Mononuclear cell (primary cell): Measurements from ENCODE around the gene PDE4B. TPM values are rescaled to one million over a fixed set of nuclear protein-coding genes. Genes with fewer than 3 reads are reported as not detected.

Source experiments
- H3K27me3 ChIP-seq: 2 replicates; pipeline ENCODE4 v1.6.0; 2011; ENCODE audit warnings: low read length, control low read depth; ENCODE audit not compliant: insufficient read depth
- H3K4me1 ChIP-seq: 2 replicates; pipeline ENCODE4 v1.5.1; 2011; ENCODE audit warnings: mild to moderate bottlenecking, low read length, control low read depth; ENCODE audit not compliant: insufficient read depth
- H3K4me3 ChIP-seq: 2 replicates; pipeline ENCODE4 v1.5.1; 2011; ENCODE audit warnings: mild to moderate bottlenecking, low read length, moderate library complexity
- H3K9me3 ChIP-seq: 2 replicates; pipeline ENCODE4 v1.5.1; 2011; ENCODE audit warnings: low read depth, mild to moderate bottlenecking, control low read depth, low read length
- total RNA-seq: library from RNA; depleted of rRNA; stranded (reverse); fragments of >200 nt; gene quantifications from one replicate; pipeline ENCODE4 v1.2.3, GENCODE V29; 2012

PDE4B gene
- total RNA-seq, 1 donor, result 518 TPM

DNA sequence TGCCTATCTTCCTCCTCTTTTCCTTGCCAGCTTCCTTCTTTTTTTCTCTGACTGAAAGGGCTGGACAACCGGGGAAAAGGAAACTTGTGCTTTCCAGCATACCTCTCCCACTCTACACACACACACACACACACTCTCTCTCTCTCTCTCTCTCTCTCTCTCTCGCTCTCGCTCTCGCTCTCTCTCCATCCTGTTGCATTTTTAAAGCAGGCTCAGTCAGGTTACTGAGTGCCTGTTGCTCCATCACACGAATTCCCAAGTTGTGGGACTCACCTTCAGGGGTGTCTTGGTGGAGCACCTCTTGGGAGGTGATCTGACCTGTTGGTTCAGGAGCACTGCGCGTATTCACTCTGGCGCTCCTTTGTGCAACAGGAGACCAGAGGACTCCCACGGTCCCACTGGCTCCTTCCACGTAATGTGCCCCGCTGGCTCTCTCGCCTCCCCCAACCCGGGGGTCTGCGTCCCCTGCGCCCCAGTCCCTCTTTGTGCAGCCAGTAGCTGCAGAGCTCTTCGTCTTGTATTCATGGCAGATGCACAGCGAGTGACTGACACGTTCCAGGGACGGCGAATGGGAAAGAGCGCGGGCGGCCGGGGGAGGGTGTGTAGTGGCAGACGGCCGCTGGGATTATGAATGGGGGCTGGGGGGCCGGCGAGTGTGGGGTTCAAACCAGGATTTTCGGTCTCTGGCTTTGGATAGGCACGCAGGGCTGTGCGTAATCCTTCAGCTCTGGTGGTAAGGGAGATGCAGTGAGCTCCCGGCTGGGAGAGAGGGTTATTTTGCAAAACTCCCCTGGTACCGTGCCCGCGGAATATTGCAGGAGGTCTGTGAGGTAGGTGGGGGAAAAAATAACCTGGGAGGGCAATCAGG lies 660 bp upstream of the PDE4B start:
- Histone ChIP-seq H3K4me1 (peaks cover 37% of the 10 kb centered on the region), H3K9me3 (peaks cover 18% of the 10 kb centered on the region), H3K4me3 (peak overlapping the region; percentile 32), H3K27me3 (peaks cover 41% of the 10 kb centered on the region)

DNA sequence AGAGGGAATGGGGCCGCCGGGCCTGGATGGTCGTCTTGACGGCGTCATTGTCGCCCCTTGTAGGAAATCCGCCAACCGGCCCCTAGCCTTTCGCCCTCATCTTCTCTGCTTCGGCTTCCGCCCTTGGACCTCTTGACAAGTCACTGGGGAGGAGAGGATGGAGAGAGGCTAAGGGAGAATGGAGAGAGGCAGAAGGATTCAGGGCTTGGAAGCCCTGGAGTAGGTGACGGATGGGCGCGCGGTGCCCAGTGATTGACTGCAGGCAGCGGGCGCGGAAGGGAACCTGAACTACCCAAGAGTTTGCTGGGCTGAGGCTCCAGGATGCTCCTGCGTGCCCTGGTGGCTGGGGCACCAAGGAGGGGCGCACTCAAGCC lies 651 bp downstream of the PDE4B start:
- Histone ChIP-seq H3K9me3 (peaks cover 10% of the 10 kb centered on the region), H3K4me3 (peak overlapping the region; percentile 32), H3K4me1 (peaks cover 37% of the 10 kb centered on the region), H3K27me3 (peaks cover 41% of the 10 kb centered on the region)

DNA sequence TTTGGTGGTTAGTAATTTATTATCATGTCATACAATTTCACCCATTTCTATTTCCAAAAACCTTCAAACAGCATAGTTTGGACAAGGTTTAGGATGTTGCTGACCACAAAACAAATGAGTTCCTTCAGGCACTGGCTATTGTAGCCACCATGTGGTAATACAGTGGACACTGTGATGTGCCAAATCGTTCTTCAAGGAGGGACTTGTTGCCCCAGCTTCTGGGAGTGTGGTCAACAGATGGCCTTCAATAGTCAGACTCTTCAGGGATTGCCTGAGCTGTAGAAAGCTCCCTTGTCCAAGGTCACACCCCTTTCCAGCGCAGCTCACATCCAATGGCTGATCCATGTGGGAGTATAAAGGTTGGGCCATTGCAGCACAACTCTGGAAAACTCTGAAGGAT lies 2.6 kb downstream of the PDE4B start:
- Histone ChIP-seq H3K4me3 (no peak overlapping the region), H3K9me3 (no peaks in the 10 kb centered on the region), H3K27me3 (peaks cover 41% of the 10 kb centered on the region), H3K4me1 (peaks cover 32% of the 10 kb centered on the region)

DNA sequence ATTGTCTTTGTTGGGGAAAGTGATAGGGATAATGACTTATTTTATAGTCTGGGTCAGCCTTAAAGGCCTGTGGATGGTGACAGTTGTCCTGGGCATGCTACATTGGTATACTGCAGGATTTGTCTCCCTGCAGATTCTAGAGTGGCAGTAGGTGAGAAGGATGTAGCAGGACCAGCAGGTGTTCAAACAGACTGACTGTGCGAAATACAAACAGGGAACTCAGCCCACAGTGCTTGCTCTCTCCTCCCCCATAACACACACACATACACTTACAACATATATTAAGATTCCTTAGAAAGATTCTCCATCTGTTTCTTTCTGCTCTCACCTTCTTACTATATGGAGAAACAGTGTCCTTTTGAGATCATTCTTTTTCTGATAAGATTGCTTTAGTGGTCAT lies 6.9 kb downstream of the PDE4B start:
- H3K4me3 ChIP-seq, result no peak overlapping the region
- H3K27me3 ChIP-seq, result peaks cover 13% of the 10 kb centered on the region
- H3K9me3 ChIP-seq, result no peaks in the 10 kb centered on the region
- H3K4me1 ChIP-seq, result no peaks in the 10 kb centered on the region

DNA sequence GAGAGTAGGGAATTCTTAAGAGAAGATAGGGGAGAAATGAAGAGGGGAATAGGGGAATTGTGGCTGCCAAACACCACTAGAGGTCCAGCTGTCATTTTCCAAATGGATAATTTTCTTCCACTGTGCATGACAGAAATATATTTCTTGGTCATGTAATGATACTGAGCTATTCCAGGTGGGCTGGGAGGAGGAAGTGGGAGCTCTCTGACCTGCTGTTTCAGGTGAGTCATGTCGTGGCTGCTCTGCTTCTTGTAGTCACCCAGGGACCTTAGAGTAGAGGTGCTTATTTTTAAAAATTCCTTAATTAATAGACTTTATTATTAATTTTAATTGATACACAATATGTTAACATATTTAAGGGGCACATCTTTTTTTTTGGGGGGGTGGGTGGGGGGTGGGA lies 11.9 kb downstream of the PDE4B start:
- Histone ChIP-seq H3K4me1 (no peaks in the 10 kb centered on the region), H3K9me3 (no peaks in the 10 kb centered on the region), H3K4me3 (no peak overlapping the region), H3K27me3 (no peaks in the 10 kb centered on the region)

DNA sequence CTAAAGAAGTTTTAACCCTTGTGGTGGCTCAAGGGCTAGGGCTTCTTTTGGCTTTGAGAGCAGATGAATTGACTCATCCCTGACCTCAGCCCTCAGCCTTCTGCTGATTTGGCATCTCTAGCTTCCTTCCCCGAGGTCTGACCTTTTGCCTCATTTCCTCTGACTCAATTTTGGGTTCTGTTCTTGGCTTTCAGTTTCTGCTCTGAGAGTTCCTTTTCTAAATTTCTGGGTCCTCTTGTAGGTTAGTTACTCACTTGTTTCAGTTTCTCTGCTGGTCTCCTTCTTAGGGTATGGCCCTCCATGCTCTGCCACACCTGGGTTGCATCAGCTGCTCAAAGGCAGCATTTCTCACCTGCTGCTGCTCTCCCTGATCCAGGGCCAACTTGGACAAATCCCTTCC lies 19.4 kb downstream of the PDE4B start:
- Histone ChIP-seq H3K4me1 (peaks cover 12% of the 10 kb centered on the region), H3K27me3 (no peaks in the 10 kb centered on the region), H3K9me3 (no peaks in the 10 kb centered on the region), H3K4me3 (no peak overlapping the region)

DNA sequence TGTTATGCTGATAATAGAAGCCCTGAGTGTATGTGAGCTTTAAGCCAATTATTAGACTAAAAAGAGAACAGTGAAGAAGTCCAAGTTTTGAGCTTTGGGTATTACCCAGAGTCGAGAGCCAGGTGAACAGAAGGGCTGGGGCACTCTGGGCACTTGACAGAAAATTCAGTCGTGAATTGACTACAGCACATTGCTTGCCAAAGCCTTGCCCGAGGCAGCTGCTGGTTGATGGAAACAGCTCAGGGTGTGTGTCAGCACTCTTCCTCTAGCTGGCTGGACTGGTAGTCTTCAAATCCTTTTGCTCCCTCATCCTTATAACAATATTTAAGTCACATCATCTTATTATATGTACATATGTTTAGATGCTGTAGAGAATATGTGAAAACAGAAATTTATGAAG lies 21.3 kb downstream of the PDE4B start:
- no peak overlapping the region for H3K4me3 ChIP-seq
- no peaks in the 10 kb centered on the region for H3K9me3 ChIP-seq
- H3K27me3 ChIP-seq, result no peaks in the 10 kb centered on the region
- peaks cover 12% of the 10 kb centered on the region for H3K4me1 ChIP-seq

DNA sequence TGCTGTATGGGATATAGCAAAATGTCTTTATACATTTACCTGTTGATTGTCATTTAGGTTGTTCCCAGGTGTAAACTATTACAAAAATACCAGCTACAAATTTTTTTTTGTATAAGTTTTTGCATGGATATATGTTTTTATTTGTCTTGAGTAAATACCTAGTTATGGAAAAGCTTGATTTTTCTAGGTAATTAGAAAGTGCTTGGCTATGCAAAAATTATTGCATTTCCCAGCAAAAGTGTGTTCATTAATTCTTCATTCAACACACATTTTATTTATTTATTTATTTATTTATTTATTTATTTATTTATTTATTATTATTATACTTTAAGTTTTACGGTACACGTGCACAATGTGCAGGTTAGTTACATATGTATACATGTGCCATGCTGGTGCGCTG lies 22.1 kb downstream of the PDE4B start:
- Histone ChIP-seq H3K4me1 (peaks cover 12% of the 10 kb centered on the region), H3K9me3 (no peaks in the 10 kb centered on the region), H3K4me3 (no peak overlapping the region), H3K27me3 (no peaks in the 10 kb centered on the region)

DNA sequence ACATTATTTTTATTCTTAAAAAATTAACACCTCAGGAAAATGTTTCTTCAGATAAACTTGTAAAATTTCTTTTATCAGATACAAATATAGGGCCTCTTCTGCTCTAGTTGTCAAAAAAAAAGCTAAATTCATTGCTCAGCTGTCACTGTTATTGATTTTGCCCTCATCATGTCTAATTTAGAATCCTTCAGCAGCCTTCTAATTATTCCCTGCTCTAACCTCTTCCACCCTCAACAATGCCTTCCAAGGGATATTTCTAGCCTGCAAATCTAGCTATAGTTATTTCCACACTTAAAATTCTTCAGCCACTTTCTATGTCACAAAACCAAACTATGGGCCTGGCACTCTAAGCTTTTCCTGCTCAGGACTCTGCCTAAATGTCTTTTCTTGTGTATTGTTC lies 25.2 kb downstream of the PDE4B start:
- Histone ChIP-seq H3K4me3 (no peak overlapping the region), H3K9me3 (no peaks in the 10 kb centered on the region), H3K27me3 (no peaks in the 10 kb centered on the region), H3K4me1 (peaks cover 8% of the 10 kb centered on the region)

DNA sequence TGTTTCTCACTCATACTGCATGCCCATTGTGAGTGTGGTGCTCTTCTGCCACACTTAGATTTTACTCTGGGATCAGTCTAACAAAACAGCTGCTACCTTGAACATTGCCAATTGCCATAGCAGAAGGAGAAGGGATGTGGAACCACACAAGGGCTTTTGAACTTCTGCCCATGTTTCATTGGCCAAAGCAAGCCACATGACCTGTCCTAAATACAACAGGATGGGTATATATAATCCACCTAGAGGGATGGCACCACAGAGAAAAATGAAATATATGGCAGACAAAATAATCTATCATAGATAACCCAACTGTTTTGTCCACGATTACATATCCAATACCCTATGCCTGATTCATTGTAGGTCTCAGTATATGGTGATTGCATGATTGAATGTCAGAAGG lies 26.3 kb downstream of the PDE4B start:
- no peak overlapping the region for H3K4me3 ChIP-seq
- H3K4me1 ChIP-seq, result peaks cover 7% of the 10 kb centered on the region
- no peaks in the 10 kb centered on the region for H3K27me3 ChIP-seq
- H3K9me3 ChIP-seq, result no peaks in the 10 kb centered on the region

DNA sequence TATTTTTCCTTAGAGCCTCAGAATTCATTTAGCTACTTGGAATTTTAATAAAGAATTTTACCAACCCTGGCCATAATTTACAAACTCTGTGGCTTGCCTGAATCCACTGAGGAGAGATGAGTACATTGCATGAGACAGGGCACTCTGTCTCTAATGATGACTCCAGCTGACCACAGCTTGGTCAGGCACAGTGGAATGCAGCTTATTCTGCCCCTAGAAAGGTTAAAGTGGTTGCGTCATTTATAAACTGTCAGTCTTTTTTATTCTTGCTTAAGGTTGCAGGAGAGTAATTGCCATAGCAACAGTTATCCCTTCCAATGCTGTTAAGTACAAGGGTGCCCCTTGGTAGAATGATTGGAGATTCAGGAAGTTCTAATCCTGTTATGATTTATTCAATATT lies 28.3 kb downstream of the PDE4B start:
- Histone ChIP-seq H3K27me3 (no peaks in the 10 kb centered on the region), H3K4me1 (peaks cover 7% of the 10 kb centered on the region), H3K4me3 (no peak overlapping the region), H3K9me3 (no peaks in the 10 kb centered on the region)

DNA sequence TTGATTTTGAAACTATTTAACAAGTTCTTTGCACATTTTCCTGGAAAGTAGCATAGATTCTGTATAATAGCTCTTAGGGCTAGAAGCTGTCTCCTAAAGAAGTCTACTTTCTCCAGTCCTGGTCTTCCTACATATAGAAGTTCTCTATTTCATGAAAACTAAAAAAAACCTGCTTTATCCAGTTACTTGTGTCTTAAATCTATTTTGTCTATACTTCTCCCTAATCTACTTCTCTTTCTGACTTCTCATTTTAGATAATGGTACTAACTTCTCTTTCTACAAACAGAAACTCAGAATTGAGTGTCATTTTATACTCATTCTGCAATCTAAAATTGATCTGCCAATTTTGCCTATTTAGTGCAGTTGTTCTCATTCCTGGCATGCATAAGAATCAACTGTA lies 28.7 kb downstream of the PDE4B start:
- H3K27me3 ChIP-seq, result no peaks in the 10 kb centered on the region
- H3K4me1 ChIP-seq, result peaks cover 7% of the 10 kb centered on the region
- no peaks in the 10 kb centered on the region for H3K9me3 ChIP-seq
- H3K4me3 ChIP-seq, result no peak overlapping the region

DNA sequence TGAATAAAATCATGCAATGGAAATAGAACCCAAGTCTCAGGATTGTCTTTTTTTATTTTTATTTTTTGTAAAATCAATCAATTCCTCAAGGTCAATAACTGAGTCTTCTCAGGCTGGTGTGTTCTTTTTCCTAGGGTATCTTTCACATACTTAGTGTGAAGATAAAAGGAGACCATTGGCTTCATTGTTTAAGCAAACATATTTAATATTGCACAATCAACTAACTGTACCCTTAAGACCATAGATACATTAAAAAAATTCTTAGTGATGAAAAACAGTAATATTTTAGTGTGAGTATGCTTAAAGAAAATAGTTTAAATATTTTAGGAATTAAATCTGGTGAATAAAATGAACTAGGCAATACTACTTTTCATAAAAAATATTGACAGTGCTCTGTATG lies 31.4 kb downstream of the PDE4B start:
- Histone ChIP-seq H3K4me1 (peaks cover 7% of the 10 kb centered on the region), H3K9me3 (no peaks in the 10 kb centered on the region), H3K27me3 (no peaks in the 10 kb centered on the region), H3K4me3 (no peak overlapping the region)

DNA sequence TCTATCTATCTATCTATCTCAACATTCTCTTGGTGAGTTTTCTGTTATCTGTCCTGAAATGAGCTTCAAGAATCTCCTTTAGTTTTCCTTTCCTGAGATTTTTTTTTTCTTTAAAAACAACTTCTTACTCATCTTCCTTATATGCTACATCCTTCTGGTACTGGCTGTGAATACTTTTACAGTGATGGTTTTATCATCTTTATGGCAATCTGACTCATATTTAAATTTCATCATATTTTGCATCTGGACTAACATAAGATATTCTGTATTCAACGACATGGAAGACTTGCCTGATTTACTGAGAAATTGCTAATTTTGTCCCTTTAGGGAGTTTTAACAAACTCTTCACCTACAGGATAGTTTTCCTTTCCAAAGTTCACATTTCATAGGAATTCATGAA lies 33.0 kb downstream of the PDE4B start:
- Histone ChIP-seq H3K9me3 (no peaks in the 10 kb centered on the region), H3K4me1 (peaks cover 5% of the 10 kb centered on the region), H3K4me3 (no peak overlapping the region), H3K27me3 (peaks cover 2% of the 10 kb centered on the region)

DNA sequence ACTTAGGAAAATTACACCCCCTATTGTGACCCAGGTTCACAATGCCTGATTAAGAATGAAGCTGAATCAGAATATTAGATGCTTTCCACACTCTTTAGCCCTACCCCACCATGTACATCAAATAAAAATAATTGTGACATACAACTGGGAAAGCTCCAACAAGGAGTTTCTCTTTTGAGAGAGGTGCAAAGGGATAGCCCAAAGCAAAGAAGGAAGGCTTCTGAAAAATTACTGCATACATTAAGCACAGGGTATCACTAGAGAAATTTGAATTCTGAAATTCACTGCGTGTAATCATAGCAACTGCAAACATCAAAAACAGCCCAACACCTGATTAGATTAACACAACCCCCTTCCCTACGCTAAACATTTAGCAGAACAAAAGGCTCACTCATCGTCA lies 34.1 kb downstream of the PDE4B start:
- H3K9me3 ChIP-seq, result no peaks in the 10 kb centered on the region
- no peaks in the 10 kb centered on the region for H3K4me1 ChIP-seq
- no peak overlapping the region for H3K4me3 ChIP-seq
- peaks cover 2% of the 10 kb centered on the region for H3K27me3 ChIP-seq

DNA sequence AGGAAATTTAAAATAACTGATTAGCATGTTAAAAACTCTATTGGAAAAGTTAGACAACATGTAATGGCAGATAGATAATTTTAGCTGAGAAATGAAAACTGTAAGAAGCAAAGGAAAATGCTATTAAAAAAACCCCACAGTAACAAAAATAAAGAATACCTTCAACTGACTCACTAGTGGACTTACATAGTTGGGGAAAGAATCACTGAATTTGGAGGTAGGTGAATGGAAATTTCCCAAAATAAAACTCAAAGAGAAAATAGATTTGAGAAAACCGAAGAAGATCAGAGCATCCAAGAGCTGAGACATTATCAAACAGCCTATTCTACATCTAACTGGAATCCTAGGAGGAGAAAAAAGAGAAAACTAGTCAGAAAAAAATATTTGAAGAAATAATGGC lies 34.7 kb downstream of the PDE4B start:
- Histone ChIP-seq H3K27me3 (peaks cover 2% of the 10 kb centered on the region), H3K4me1 (no peaks in the 10 kb centered on the region), H3K4me3 (no peak overlapping the region), H3K9me3 (no peaks in the 10 kb centered on the region)
